Uterus (tissue), 2 donors: Measurements from ENCODE around the gene SND1.

Source experiments
- CTCF ChIP-seq, 4 experiments: fragments of 200-600 bp in 2 of 4; fragments of 450-650 bp in 2 of 4; sonication (generic) in 2 of 4; IDR thresholded peaks; one replicate each; pipeline ENCODE4 v1.5.1; 2016 to 2019; ENCODE audit warnings: antibody characterized with exemption in 4 of 4, mild to moderate bottlenecking in 2 of 4, moderate library complexity in 1 of 4
- POLR2A ChIP-seq, 2 donors: fragments of 450-650 bp; IDR thresholded peaks; one replicate each; pipeline ENCODE4 v1.6.1; 2016; ENCODE audit warnings: antibody characterized with exemption in 2 of 2, mild to moderate bottlenecking in 1 of 2, moderate library complexity in 1 of 2

GRCh38 chr7:128025380-128025779, 373.4 kb downstream of the SND1 start:
- TF ChIP-seq CTCF (IDR thresholded peaks at IDR 0.05) (no peak), POLR2A (IDR thresholded peaks at IDR 0.05) (no peak)
